Skin of body (tissue), 2 donors: ENCODE measurements around the gene TTLL12. TPM values are rescaled to one million over a fixed set of nuclear protein-coding genes. Genes with fewer than 3 reads are reported as not detected.
A peak's percentile ranks its signal among the peaks of the same experiment; 100 is the strongest.

ENCODE experiments used
- DNase-seq: peaks from one replicate; lab custom pipeline; 2025; lab: John Stamatoyannopoulos, UW
- total RNA-seq: library from RNA; depleted of rRNA; stranded (reverse); fragments of >200 nt; gene quantifications from one replicate; pipeline ENCODE4 v1.2.3, GENCODE V29; 2014

Gene TTLL12
- total RNA-seq, result 17.2 TPM

- peak; percentile 29 for DNase-seq
Observed at GRCh38 chr22:43186272-43187170, at the start of gene TTLL12. Gene TTLL12, minus strand, starts transcription at chr22:43187134. Its CDS starts 65 bp downstream, at chr22:43187069.

GRCh38 chr22:43235445-43236409 is 48.8 kb upstream of the TTLL12 start:
- DNase-seq, result no peak

- DNase-seq, result no peak
Observed at GRCh38 chr22:43234264-43234988, 47.5 kb upstream of the TTLL12 start.

- DNase-seq, result no peak
Observed at GRCh38 chr22:43233529-43233928, 46.6 kb upstream of the TTLL12 start.

GRCh38 chr22:43232445-43232844 is 45.5 kb upstream of the TTLL12 start:
- no peak for DNase-seq

GRCh38 chr22:43231724-43232034 is 44.7 kb upstream of the TTLL12 start:
- DNase-seq, result no peak

GRCh38 chr22:43230971-43231723 is 44.2 kb upstream of the TTLL12 start:
- DNase-seq, result no peak

- no peak for DNase-seq
Observed at GRCh38 chr22:43230571-43230970, 43.6 kb upstream of the TTLL12 start.

GRCh38 chr22:43228863-43229262 is 41.9 kb upstream of the TTLL12 start:
- DNase-seq, result no peak

- no peak for DNase-seq
Observed at GRCh38 chr22:43228330-43228729, 41.4 kb upstream of the TTLL12 start.

GRCh38 chr22:43227239-43227630 is 40.3 kb upstream of the TTLL12 start:
- no peak for DNase-seq

- DNase-seq, result peak; percentile 13
Observed at GRCh38 chr22:43226377-43227238, 39.7 kb upstream of the TTLL12 start.

GRCh38 chr22:43225609-43226008 is 38.7 kb upstream of the TTLL12 start:
- DNase-seq, result no peak

- no peak for DNase-seq
Observed at GRCh38 chr22:43222987-43223386, 36.1 kb upstream of the TTLL12 start.

GRCh38 chr22:43222262-43222661 is 35.3 kb upstream of the TTLL12 start:
- no peak for DNase-seq

- no peak for DNase-seq
Observed at GRCh38 chr22:43220625-43221380, 33.9 kb upstream of the TTLL12 start.

- DNase-seq, result no peak
Observed at GRCh38 chr22:43218786-43219185, 31.9 kb upstream of the TTLL12 start.

GRCh38 chr22:43217285-43218030 is 30.5 kb upstream of the TTLL12 start:
- DNase-seq, result no peak
